HCT116 (cell line): Measurements from ENCODE around the gene P4HA2. TPM values are rescaled to one million over a fixed set of nuclear protein-coding genes. Genes with fewer than 3 reads are reported as not detected.

Experiments used
- ATAC-seq: fragments of 200-7000 bp; cut with Tn5 transposase; 2 replicates; pipeline ENCODE4 v1.9.1; 2020; ENCODE audit warnings: mild to moderate bottlenecking, moderate library complexity
- BruUV-seq: library from RNA; stranded (reverse); fragments of 400-500 nt; replicated peaks from 2 replicates; lab custom pipeline; 2021; lab: Mats Ljungman, UMichigan
- CTCF ChIA-PET: fragments of 300-600 bp; sonication (Branson Sonifier 250); formaldehyde crosslinking; loops from one replicate; lab custom pipeline; 2021; ENCODE audit warnings: antibody characterized with exemption; lab: Charles Lee
- POLR2A ChIA-PET: fragments of 300-600, 350-600 bp; sonication (Branson Sonifier 250); formaldehyde crosslinking; loops from one replicate; lab custom pipeline; 2021; ENCODE audit warnings: antibody characterized with exemption; lab: Charles Lee
- RAD21 ChIA-PET, 2 experiments: fragments of 300-600 bp; sonication (Branson Sonifier 250); formaldehyde crosslinking; loops; one replicate each; lab custom pipeline; 2023; ENCODE audit warnings: low total read pairs in 2 of 2; ENCODE audit not compliant: uncharacterized antibody in 2 of 2, unreplicated experiment in 2 of 2, low non-redundant PET in 1 of 2; lab: Charles Lee
- DNase-seq: peaks from one replicate; pipeline ENCODE4 v3.0.0-alpha.2; 2010; ENCODE audit warnings: low read depth, low spot score
- H2AFZ ChIP-seq: fragments of 200-600 bp; shearing (Covaris generic), sonication (generic); 2 replicates; pipeline ENCODE4 v1.6.1; 2017; ENCODE audit warnings: low read depth, mixed run types, mixed read lengths, antibody characterized with exemption, low read length; ENCODE audit not compliant: poor library complexity, severe bottlenecking
- H3K27ac ChIP-seq: 2 replicates; pipeline ENCODE4 v1.5.1; 2012; ENCODE audit warnings: low read depth, low read length
- H3K27me3 ChIP-seq: fragments of 200-600 bp; sonication (generic); 2 replicates; pipeline ENCODE4 v1.6.1; 2016; ENCODE audit warnings: mixed run types, low read length, mixed read lengths; ENCODE audit not compliant: insufficient read depth
- H3K36me3 ChIP-seq, 2 experiments: fragments of 200-500 bp in 1 of 2; fragments of 200-600 bp in 1 of 2; sonication (Bioruptor generic) in 1 of 2; sonication (generic) in 1 of 2; 2 replicates each; pipeline versions ENCODE4 v1.5.1 to v1.6.1; 2014 to 2016; ENCODE audit warnings: low read length in 2 of 2, inconsistent platforms in 1 of 2, mixed read lengths in 1 of 2, mixed run types in 1 of 2; ENCODE audit not compliant: insufficient read depth in 2 of 2, control insufficient read depth in 1 of 2
- H3K4me1 ChIP-seq, 2 experiments: fragments of 200-600 bp in 1 of 2; sonication (generic) in 1 of 2; 2 replicates each; pipeline versions ENCODE4 v1.5.1 to v1.6.1; 2012 to 2017; ENCODE audit warnings: low read length in 2 of 2, inconsistent platforms in 1 of 2, mild to moderate bottlenecking in 1 of 2, mixed read lengths in 1 of 2, mixed run types in 1 of 2, moderate library complexity in 1 of 2; ENCODE audit not compliant: insufficient read depth in 2 of 2, control insufficient read depth in 1 of 2
- H3K4me2 ChIP-seq: fragments of 200-600 bp; sonication (generic); 2 replicates; pipeline ENCODE4 v1.6.1; 2017; ENCODE audit warnings: mixed run types, low read length, mixed read lengths
- H3K4me3 ChIP-seq, 2 experiments: fragments of 200-600 bp in 1 of 2; sonication (generic) in 1 of 2; replicated peaks in 1 of 2; 2 replicates each; pipeline ENCODE4 v1.5.1; 2011 to 2016; ENCODE audit warnings: low read length in 2 of 2, control low read depth in 1 of 2, low read depth in 1 of 2, mild to moderate bottlenecking in 1 of 2, mixed read lengths in 1 of 2, mixed run types in 1 of 2
- H3K79me2 ChIP-seq: fragments of 200-600 bp; sonication (generic); 2 replicates; pipeline ENCODE4 v1.6.1; 2017; ENCODE audit warnings: mild to moderate bottlenecking, mixed run types, low read length, moderate library complexity, mixed read lengths; ENCODE audit not compliant: insufficient read depth
- H3K9ac ChIP-seq: fragments of 200-600 bp; sonication (generic); 2 replicates; pipeline ENCODE4 v1.6.1; 2016; ENCODE audit warnings: low read length, mixed read lengths
- H3K9me2 ChIP-seq: fragments of 200-600 bp; sonication (generic), shearing (Covaris generic); 2 replicates; pipeline ENCODE4 v1.6.1; 2017; ENCODE audit warnings: mixed run types, mild to moderate bottlenecking, moderate library complexity; ENCODE audit not compliant: insufficient read depth
- H3K9me3 ChIP-seq, 2 experiments: fragments of 200-500 bp in 1 of 2; fragments of 200-600 bp in 1 of 2; sonication (Bioruptor generic) in 1 of 2; sonication (generic) in 1 of 2; 2 replicates each; pipeline ENCODE4 v1.6.1; 2014 to 2017; ENCODE audit warnings: low read length in 2 of 2, mixed read lengths in 2 of 2, inconsistent platforms in 1 of 2, low read depth in 1 of 2, mild to moderate bottlenecking in 1 of 2, mixed run types in 1 of 2, moderate library complexity in 1 of 2; ENCODE audit not compliant: control insufficient read depth in 1 of 2, insufficient read depth in 1 of 2
- H4K20me1 ChIP-seq: fragments of 200-600 bp; sonication (generic), shearing (Covaris generic); 2 replicates; pipeline ENCODE4 v1.6.1; 2017; ENCODE audit warnings: mixed run types, mild to moderate bottlenecking, moderate library complexity; ENCODE audit not compliant: insufficient read depth
- ATF3 ChIP-seq: IDR thresholded peaks from 2 replicates; pipeline ENCODE4 v1.6.1; 2012
- CEBPB ChIP-seq: IDR thresholded peaks from 2 replicates; pipeline ENCODE4 v1.6.1; 2012; ENCODE audit warnings: low read depth
- CTCF ChIP-seq, 3 experiments: fragments of 200-600 bp in 1 of 3; sonication (generic) in 1 of 3; IDR thresholded peaks in 2 of 3; conservative IDR thresholded peaks in 1 of 3; 2 replicates each; pipeline ENCODE4 v1.5.1; 2012 to 2017; ENCODE audit warnings: low read depth in 2 of 3, low read length in 2 of 3, antibody characterized with exemption in 1 of 3, borderline replicate concordance in 1 of 3, control low read depth in 1 of 3, mild to moderate bottlenecking in 1 of 3, mixed read lengths in 1 of 3, mixed run types in 1 of 3, moderate library complexity in 1 of 3; ENCODE audit not compliant: insufficient read depth in 1 of 3
- EZH2 ChIP-seq: fragments of 200-600 bp; sonication (generic); IDR thresholded peaks from 2 replicates; pipeline ENCODE4 v1.6.1; 2017; ENCODE audit warnings: antibody characterized with exemption, mixed run types
- FOSL1 ChIP-seq: IDR thresholded peaks from 2 replicates; pipeline ENCODE4 v1.6.1; 2012; ENCODE audit warnings: low read depth
- MAX ChIP-seq: IDR thresholded peaks from 2 replicates; pipeline ENCODE4 v1.6.1; 2012
- POLR2AphosphoS5 ChIP-seq: IDR thresholded peaks from 2 replicates; pipeline ENCODE4 v1.6.1; 2011; ENCODE audit warnings: mild to moderate bottlenecking, low read depth, low read length, moderate library complexity
- RAD21 ChIP-seq: IDR thresholded peaks from 2 replicates; pipeline ENCODE4 v1.6.1; 2012; ENCODE audit warnings: low read depth, mild to moderate bottlenecking
- SIN3A ChIP-seq: IDR thresholded peaks from 2 replicates; pipeline ENCODE4 v1.6.1; 2012; ENCODE audit warnings: low read depth
- SP1 ChIP-seq: IDR thresholded peaks from 2 replicates; pipeline ENCODE4 v1.6.1; 2012; ENCODE audit warnings: low read depth
- SRF ChIP-seq: IDR thresholded peaks from 2 replicates; pipeline ENCODE4 v1.6.1; 2012; ENCODE audit warnings: low read depth
- YY1 ChIP-seq: IDR thresholded peaks from 2 replicates; pipeline ENCODE4 v1.6.1; 2011; ENCODE audit warnings: low read length, low read depth, moderate library complexity, mild to moderate bottlenecking; ENCODE audit not compliant: insufficient replicate concordance; ENCODE audit errors: extremely low read depth
- ZBTB33 ChIP-seq: IDR thresholded peaks from 2 replicates; pipeline ENCODE4 v1.6.1; 2011; ENCODE audit warnings: mild to moderate bottlenecking, low read length, moderate library complexity; ENCODE audit not compliant: insufficient replicate concordance; ENCODE audit errors: extremely low read depth
- ZFX ChIP-seq: fragments of 450-650 bp; IDR thresholded peaks from 2 replicates; pipeline ENCODE4 v1.6.1; 2017
- ZNF274 ChIP-seq: fragments of 200-500 bp; sonication (Bioruptor generic); IDR thresholded peaks from 2 replicates; pipeline ENCODE4 v1.6.1; 2014; ENCODE audit warnings: mild to moderate bottlenecking, low read depth, low read length, inconsistent platforms
- intact Hi-C: fragments of 100-400 bp; cut with micrococcal nuclease; formaldehyde crosslinking; loops from 2 replicates; pipeline ENCODE4 v1.10.0; 2022
- total RNA-seq: library from RNA; stranded (reverse); gene quantifications from one replicate; pipeline ENCODE4 v1.2.1, GENCODE V29; 2021; ENCODE audit not compliant: unreplicated experiment

P4HA2 gene
- total RNA-seq, 1 experiment from 2014 or later, result 29.0 TPM

- DNase-seq (no peak), ATAC-seq (no peak)
- Histone ChIP-seq H3K4me1 (peaks cover 4 to 40% of the 10 kb centered on the region in 2 experiments), H3K27me3 (no peaks in the 10 kb centered on the region), H3K9ac (no peak overlapping the region), H3K79me2 (no peaks in the 10 kb centered on the region), H3K36me3 (no peaks in the 10 kb centered on the region), H3K27ac (no peak overlapping the region), H3K9me2 (no peaks in the 10 kb centered on the region), H3K9me3 (no peaks in the 10 kb centered on the region), H2AFZ (no peak overlapping the region), H4K20me1 (no peaks in the 10 kb centered on the region), H3K4me2 (no peak overlapping the region), H3K4me3 (no peak overlapping the region)
- TF ChIP-seq FOSL1, result no peak
- no peak for TF ChIP-seq EZH2
- TF ChIP-seq MAX, result no peak
- no peak for TF ChIP-seq ATF3
- no peak for TF ChIP-seq SRF
- no peak for TF ChIP-seq ZFX
- TF ChIP-seq YY1, result no peak
- TF ChIP-seq RAD21, result no peak
- no peak for TF ChIP-seq ZBTB33
- no peak for TF ChIP-seq CEBPB
- no peak for TF ChIP-seq SP1
- TF ChIP-seq SIN3A, result no peak
- TF ChIP-seq ZNF274, result no peak
- no peak for TF ChIP-seq CTCF (IDR thresholded peaks at IDR 0.05 in 2 of 3, conservative IDR thresholded peaks at IDR 0.05 in 1 of 3; ENCODE audit: borderline replicate concordance in 1 of 3, insufficient read depth in 1 of 3, low read depth in 2 of 3, low read length in 2 of 3)
- TF ChIP-seq POLR2AphosphoS5, result no peak
- ChIA-PET CTCF (no interaction called here), POLR2A (no interaction called here), RAD21 (no interaction called here)
- intact Hi-C loops, result no loop called here
- no TSS peak for BruUV-seq
Measured at GRCh38 chr5:132266836-132267160, 39.1 kb upstream of the P4HA2 start.
